GM18502 (cell line): Measurements from ENCODE around the gene MYRF.
A peak's percentile ranks its signal among the peaks of the same experiment; 100 is the strongest.

ENCODE experiments used
- ATAC-seq: cut with Tn5 transposase; IDR thresholded peaks from one replicate; pipeline ENCODE4 v1.9.1; 2021; ENCODE audit warnings: mild to moderate bottlenecking; ENCODE audit not compliant: unreplicated experiment, poor library complexity

The MYRF gene

GRCh38 chr11:61834278-61835048 lies 82.0 kb downstream of the MYRF start:
- peak; percentile 90 for ATAC-seq

GRCh38 chr11:61836193-61836592 lies 83.8 kb downstream of the MYRF start:
- no peak for ATAC-seq

GRCh38 chr11:61837411-61838005 lies 85.1 kb downstream of the MYRF start:
- no peak for ATAC-seq
